Neural cell (in vitro differentiated cells): Measurements from ENCODE around the gene WDR89. TPM values are rescaled to one million over a fixed set of nuclear protein-coding genes. Genes with fewer than 3 reads are reported as not detected.

Source experiments
- H2AFZ ChIP-seq: fragments of 200-600, 300-800 bp; sonication (generic), shearing (Covaris generic); 2 replicates; pipeline ENCODE4 v1.6.0; 2014; ENCODE audit warnings: low read depth, mild to moderate bottlenecking, antibody characterized with exemption, low read length, moderate library complexity
- H3F3A ChIP-seq: fragments of 200-600 bp; shearing (Covaris generic); 2 replicates; pipeline ENCODE4 v1.6.1; 2016; ENCODE audit warnings: mild to moderate bottlenecking, moderate library complexity, mixed read lengths, antibody characterized with exemption, low read length; ENCODE audit not compliant: insufficient read depth, poor library complexity, severe bottlenecking
- H3K27ac ChIP-seq: fragments of 200-600, 300-800 bp; sonication (generic), shearing (Covaris generic); 2 replicates; pipeline ENCODE4 v1.5.1; 2014; ENCODE audit warnings: mild to moderate bottlenecking, low read length, moderate library complexity
- H3K27me3 ChIP-seq: fragments of 300-800, 200-600 bp; sonication (generic), shearing (Covaris generic); 2 replicates; pipeline ENCODE4 v1.6.0; 2014; ENCODE audit warnings: mild to moderate bottlenecking, low read depth, low read length, moderate library complexity; ENCODE audit not compliant: insufficient read depth
- H3K36me3 ChIP-seq: fragments of 300-800, 200-600 bp; sonication (generic), shearing (Covaris generic); 2 replicates; pipeline ENCODE4 v1.5.1; 2014; ENCODE audit warnings: mild to moderate bottlenecking, antibody characterized with exemption, low read length, moderate library complexity; ENCODE audit not compliant: insufficient read depth
- H3K4me2 ChIP-seq: fragments of 300-800, 200-600 bp; sonication (generic), shearing (Covaris generic); 2 replicates; pipeline ENCODE4 v1.6.0; 2014; ENCODE audit warnings: mild to moderate bottlenecking, low read length
- H3K4me3 ChIP-seq: fragments of 300-800, 200-600 bp; sonication (generic), shearing (Covaris generic); 2 replicates; pipeline ENCODE4 v1.5.1; 2014; ENCODE audit warnings: mild to moderate bottlenecking, low read length, moderate library complexity
- H3K79me2 ChIP-seq: fragments of 200-600 bp; shearing (Covaris generic); replicated peaks from 2 replicates; pipeline ENCODE4 v1.6.0; 2014; ENCODE audit warnings: mild to moderate bottlenecking, low read length, moderate library complexity; ENCODE audit not compliant: insufficient read depth
- H3K9ac ChIP-seq: fragments of 300-800, 200-600 bp; sonication (generic), shearing (Covaris generic); 2 replicates; pipeline ENCODE4 v1.6.1; 2016; ENCODE audit warnings: mild to moderate bottlenecking, low read length, mixed read lengths
- H3K9me2 ChIP-seq: fragments of 200-600 bp; shearing (Covaris generic); 2 replicates; pipeline ENCODE4 v1.6.1; 2016; ENCODE audit warnings: mild to moderate bottlenecking, low read length, mixed read lengths; ENCODE audit not compliant: insufficient read depth
- H3K9me3 ChIP-seq: fragments of 200-600, 300-800 bp; sonication (generic), shearing (Covaris generic); 2 replicates; pipeline ENCODE4 v1.6.1; 2016; ENCODE audit warnings: mild to moderate bottlenecking, mixed run types, low read length, moderate library complexity, mixed read lengths
- H4K20me1 ChIP-seq: fragments of 200-600 bp; shearing (Covaris generic); 2 replicates; pipeline ENCODE4 v1.6.1; 2016; ENCODE audit warnings: mild to moderate bottlenecking, mixed run types; ENCODE audit not compliant: insufficient read depth
- CTCF ChIP-seq: fragments of 450-650 bp; IDR thresholded peaks from 2 replicates; pipeline ENCODE4 v1.5.1; 2014; ENCODE audit warnings: antibody characterized with exemption, mild to moderate bottlenecking, moderate library complexity; ENCODE audit not compliant: poor library complexity, severe bottlenecking
- EP300 ChIP-seq: fragments of 450-650 bp; conservative IDR thresholded peaks from 2 replicates; pipeline ENCODE4 v1.6.1; 2014; ENCODE audit warnings: antibody characterized with exemption, mild to moderate bottlenecking, moderate library complexity; ENCODE audit not compliant: poor library complexity, severe bottlenecking
- EZH2 ChIP-seq: fragments of 200-600, 300-800 bp; shearing (Covaris generic), sonication (generic); IDR thresholded peaks from 2 replicates; pipeline ENCODE4 v1.6.1; 2014; ENCODE audit warnings: antibody characterized with exemption, low read length, borderline replicate concordance, mild to moderate bottlenecking; ENCODE audit not compliant: insufficient read depth, poor library complexity, severe bottlenecking
- MXI1 ChIP-seq: fragments of 450-650 bp; conservative IDR thresholded peaks from 2 replicates; pipeline ENCODE4 v1.6.1; 2014; ENCODE audit warnings: antibody characterized with exemption, mild to moderate bottlenecking; ENCODE audit not compliant: poor library complexity, severe bottlenecking
- POLR2AphosphoS5 ChIP-seq: IDR thresholded peaks from 2 replicates; pipeline ENCODE4 v1.6.1; 2012
- RAD21 ChIP-seq: fragments of 450-650 bp; conservative IDR thresholded peaks from 2 replicates; pipeline ENCODE4 v1.6.1; 2014; ENCODE audit warnings: antibody characterized with exemption, mild to moderate bottlenecking, moderate library complexity
- SMC3 ChIP-seq: fragments of 450-650 bp; conservative IDR thresholded peaks from 2 replicates; pipeline ENCODE4 v1.6.1; 2014; ENCODE audit warnings: antibody characterized with exemption, mild to moderate bottlenecking, moderate library complexity; ENCODE audit not compliant: poor library complexity
- TAF1 ChIP-seq: IDR thresholded peaks from 2 replicates; pipeline ENCODE4 v1.6.1; 2012; ENCODE audit warnings: low read depth
- polyA plus RNA-seq: library from polyadenylated mRNA; depleted of rRNA; stranded (reverse); fragments of >200 nt; gene quantifications from 2 replicates; pipeline ENCODE4 v1.2.3, GENCODE V29; 2014
- TF ChIP-seq, protein P1 (sequence below): IDR thresholded peaks from 2 replicates; pipeline ENCODE4 v1.6.1; 2012; ENCODE audit warnings: borderline replicate concordance

The WDR89 gene
- polyA plus RNA-seq, 1 donor from 2014 or later = 15.3 TPM

DNA sequence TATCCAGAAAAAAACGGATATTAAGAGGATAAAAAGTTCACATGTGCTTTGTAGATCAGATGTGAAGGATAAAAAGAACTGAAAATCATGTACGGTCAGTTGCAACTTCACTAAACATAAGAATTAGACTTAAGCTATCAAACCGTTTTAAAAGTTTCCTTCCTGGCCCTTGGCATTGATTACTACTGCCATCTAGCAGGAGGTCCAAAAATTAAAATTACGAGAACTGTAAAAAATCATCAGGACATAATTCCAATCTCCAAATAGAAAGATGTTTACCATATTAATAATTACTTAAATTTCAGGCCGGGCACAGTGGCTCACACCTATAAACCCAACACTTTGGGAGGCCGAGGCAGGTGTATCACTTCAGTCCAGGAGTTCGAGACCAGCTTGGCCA is 7.9 kb downstream of the WDR89 start:
- H3K4me3 ChIP-seq = no peak overlapping the region
- no peaks in the 10 kb centered on the region for H3K36me3 ChIP-seq
- no peaks in the 10 kb centered on the region for H4K20me1 ChIP-seq
- no peak overlapping the region for H3K9ac ChIP-seq
- no peak overlapping the region for H3K4me2 ChIP-seq
- TF ChIP-seq EP300 = no peak
- TF ChIP-seq RAD21 = no peak
- no peak for TF ChIP-seq MXI1
- TF ChIP-seq CTCF = no peak
- no peak for TF ChIP-seq TAF1
- TF ChIP-seq SMC3 = no peak
- no peak for TF ChIP-seq EZH2
- TF ChIP-seq POLR2AphosphoS5 = no peak
- TF ChIP-seq, protein P1, sequence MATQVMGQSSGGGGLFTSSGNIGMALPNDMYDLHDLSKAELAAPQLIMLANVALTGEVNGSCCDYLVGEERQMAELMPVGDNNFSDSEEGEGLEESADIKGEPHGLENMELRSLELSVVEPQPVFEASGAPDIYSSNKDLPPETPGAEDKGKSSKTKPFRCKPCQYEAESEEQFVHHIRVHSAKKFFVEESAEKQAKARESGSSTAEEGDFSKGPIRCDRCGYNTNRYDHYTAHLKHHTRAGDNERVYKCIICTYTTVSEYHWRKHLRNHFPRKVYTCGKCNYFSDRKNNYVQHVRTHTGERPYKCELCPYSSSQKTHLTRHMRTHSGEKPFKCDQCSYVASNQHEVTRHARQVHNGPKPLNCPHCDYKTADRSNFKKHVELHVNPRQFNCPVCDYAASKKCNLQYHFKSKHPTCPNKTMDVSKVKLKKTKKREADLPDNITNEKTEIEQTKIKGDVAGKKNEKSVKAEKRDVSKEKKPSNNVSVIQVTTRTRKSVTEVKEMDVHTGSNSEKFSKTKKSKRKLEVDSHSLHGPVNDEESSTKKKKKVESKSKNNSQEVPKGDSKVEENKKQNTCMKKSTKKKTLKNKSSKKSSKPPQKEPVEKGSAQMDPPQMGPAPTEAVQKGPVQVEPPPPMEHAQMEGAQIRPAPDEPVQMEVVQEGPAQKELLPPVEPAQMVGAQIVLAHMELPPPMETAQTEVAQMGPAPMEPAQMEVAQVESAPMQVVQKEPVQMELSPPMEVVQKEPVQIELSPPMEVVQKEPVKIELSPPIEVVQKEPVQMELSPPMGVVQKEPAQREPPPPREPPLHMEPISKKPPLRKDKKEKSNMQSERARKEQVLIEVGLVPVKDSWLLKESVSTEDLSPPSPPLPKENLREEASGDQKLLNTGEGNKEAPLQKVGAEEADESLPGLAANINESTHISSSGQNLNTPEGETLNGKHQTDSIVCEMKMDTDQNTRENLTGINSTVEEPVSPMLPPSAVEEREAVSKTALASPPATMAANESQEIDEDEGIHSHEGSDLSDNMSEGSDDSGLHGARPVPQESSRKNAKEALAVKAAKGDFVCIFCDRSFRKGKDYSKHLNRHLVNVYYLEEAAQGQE = no peak
- no peak overlapping the region for H2AFZ ChIP-seq
- H3F3A ChIP-seq = no peaks in the 10 kb centered on the region
- no peak overlapping the region for H3K27ac ChIP-seq
- no peaks in the 10 kb centered on the region for H3K27me3 ChIP-seq
- H3K79me2 ChIP-seq = peaks cover 28% of the 10 kb centered on the region
- H3K9me2 ChIP-seq = no peaks in the 10 kb centered on the region
- no peaks in the 10 kb centered on the region for H3K9me3 ChIP-seq

- Histone ChIP-seq H3K9me3 (no peaks in the 10 kb centered on the region), H3K27ac (no peak overlapping the region), H3K4me2 (no peak overlapping the region), H2AFZ (no peak overlapping the region), H3F3A (no peaks in the 10 kb centered on the region), H4K20me1 (no peaks in the 10 kb centered on the region), H3K4me3 (no peak overlapping the region), H3K27me3 (no peaks in the 10 kb centered on the region), H3K9me2 (no peaks in the 10 kb centered on the region), H3K79me2 (peaks cover 21% of the 10 kb centered on the region), H3K9ac (no peak overlapping the region), H3K36me3 (no peaks in the 10 kb centered on the region)
- TF ChIP-seq CTCF (peak; percentile 39), EZH2 (no peak), POLR2AphosphoS5 (no peak)
Measured at GRCh38 chr14:63632932-63633514, 8.6 kb downstream of the WDR89 start.
